Psoas muscle (tissue), 8 donors: ENCODE results near the gene ABHD2. TPM values are rescaled to one million over a fixed set of nuclear protein-coding genes. Genes with fewer than 3 reads are reported as not detected.

Source experiments
- ATAC-seq, 4 donors: fragments of 200-7000 bp; cut with Tn5 transposase; one replicate each; pipeline ENCODE4 v1.9.1; 2020; ENCODE audit warnings: moderate library complexity in 3 of 4, mild to moderate bottlenecking in 2 of 4
- DNase-seq, 2 donors: peaks; one replicate each; pipeline ENCODE4 v3.0.0-alpha.2; 2020
- H3K27ac ChIP-seq: fragments of 200-600 bp; one replicate; pipeline ENCODE4 v1.8.0; 2022
- H3K27me3 ChIP-seq, 3 donors: fragments of 200-600 bp in 1 of 3; one replicate each; pipeline versions ENCODE4 v1.6.1 to v1.8.0; 2013 to 2022; ENCODE audit warnings: low read length in 2 of 3, mild to moderate bottlenecking in 2 of 3, moderate library complexity in 1 of 3; ENCODE audit not compliant: insufficient read depth in 3 of 3
- H3K36me3 ChIP-seq, 2 donors: fragments of 200-600 bp in 1 of 2; one replicate each; pipeline versions ENCODE4 v1.6.1 to v1.8.0; 2013 to 2022; ENCODE audit warnings: low read depth in 1 of 2, mild to moderate bottlenecking in 1 of 2, moderate library complexity in 1 of 2; ENCODE audit not compliant: insufficient read depth in 1 of 2
- H3K4me1 ChIP-seq: fragments of 200-600 bp; one replicate; pipeline ENCODE4 v1.8.0; 2022
- H3K4me3 ChIP-seq: fragments of 200-600 bp; one replicate; pipeline ENCODE4 v1.8.0; 2022; ENCODE audit warnings: mild to moderate bottlenecking
- H3K9me3 ChIP-seq: fragments of 200-600 bp; one replicate; pipeline ENCODE4 v1.8.0; 2022
- CTCF ChIP-seq: fragments of 200-600 bp; IDR thresholded peaks from one replicate; pipeline ENCODE4 v1.8.0; 2022; ENCODE audit warnings: antibody characterized with exemption
- WGBS, 3 donors: extraction: QIAGEN DNeasy Blood & Tissue Kit; methylation state at CpG; one replicate each; pipeline versions ENCODE4 v1.1.6 to v1.1.7; 2013; 5-methylcytosine and 5-hydroxymethylcytosine counted together
- intact Hi-C, 2 donors: fragments of 100-400 bp; cut with DNase I; formaldehyde crosslinking; loops; one replicate each; pipeline versions ENCODE4 v1.11.0 to v1.14.2; 2022
- polyA plus RNA-seq, 3 donors: library from polyadenylated mRNA; stranded (reverse); fragments of 200-250 nt; gene quantifications; one replicate each; pipeline ENCODE4 v1.2.3, GENCODE V29; 2013
- total RNA-seq, 4 donors: library from RNA; stranded (reverse); fragmentation: NEBNext Ultra II Directional in 2 of 4; extraction: Animal tissue kit (Norgen Biotek cat#: 25700) in 2 of 4; gene quantifications; one replicate each; pipeline versions ENCODE4 v1.2.1 to v1.2.4, GENCODE V29; 2021 to 2023
- donor health status: healthy with polysubstance abuse.
- donor health status: DM: no; HTN: no; CAD: no; lungs with moderate emphysema.
- donor health status: Bipolar disorder and iron deficiency.
- donor health status: healthy.
- donor health status: DM: yes; HTN: yes; CAD: no.
- donor health status: DM: no; HTN: no; CAD: no.
- donor health status: DM: no; HTN: no; CAD: no.
- donor health status: DM: yes; HTN: yes; CAD: no.

The ABHD2 gene
- total and polyA plus RNA-seq, 7 donors: 10.8 to 215 (median 66.1) TPM

DNA sequence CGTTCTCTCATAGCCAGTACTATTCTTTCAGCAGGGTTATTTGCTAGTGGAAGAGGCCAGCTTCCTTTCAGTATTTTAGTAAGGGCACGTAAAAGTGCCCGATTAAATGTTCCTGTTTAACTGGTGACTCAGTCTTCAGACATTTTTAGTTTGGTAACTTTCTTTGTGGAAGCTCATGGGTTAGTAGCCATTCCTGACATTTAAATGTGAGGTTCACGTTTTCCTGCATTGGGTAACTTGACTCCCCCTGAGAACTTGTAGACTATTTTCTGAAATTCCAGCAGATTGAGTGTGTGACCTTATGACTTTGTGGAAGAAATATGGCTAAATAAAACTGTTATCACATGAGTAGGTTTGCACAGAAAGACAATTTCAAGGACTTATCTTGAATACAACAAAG is 16.9 kb downstream of the ABHD2 start:
- no peak overlapping the region for H3K4me3 ChIP-seq
- no peak for DNase-seq
- H3K4me1 ChIP-seq: peaks cover 87% of the 10 kb centered on the region
- no peaks in the 10 kb centered on the region for H3K9me3 ChIP-seq
- H3K27ac ChIP-seq: peak overlapping the region; percentile 87
- H3K36me3 ChIP-seq: peaks cover 0 to 24% of the 10 kb centered on the region in 2 donors
- intact Hi-C loops: loop anchor here in 1 of 2 donors (5.0 kb wide), 1 partner anchor 47 kb away; no protein-coding TSS in a partner anchor
- no peak for TF ChIP-seq CTCF
- ATAC-seq: peak in 2 of 4 donors; percentile 24 to 40
- no peaks in the 10 kb centered on the region for H3K27me3 ChIP-seq
- WGBS, 3 donors: 23 to 50% (median 25%) methylated on average over 4 of the region's 4 CpGs

DNA sequence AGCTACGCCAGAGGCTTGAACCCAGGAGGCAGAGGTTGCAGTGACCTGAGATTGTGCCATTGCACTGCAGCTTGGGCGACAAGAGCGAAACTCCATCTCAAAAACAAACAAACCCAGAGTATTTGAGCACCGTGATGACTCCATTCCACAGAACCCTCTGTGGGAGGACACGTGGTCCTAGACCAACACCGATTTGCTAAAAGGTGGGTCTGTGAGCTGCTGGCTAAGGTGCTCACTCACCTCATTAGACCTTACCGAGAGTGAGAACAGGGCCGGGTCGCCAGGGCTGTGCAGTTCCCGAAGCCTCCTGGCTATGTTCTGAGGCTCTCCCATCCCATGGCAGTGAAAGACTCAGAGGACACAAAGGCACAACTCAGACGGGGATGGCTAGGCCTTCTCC is 17.9 kb downstream of the ABHD2 start:
- H3K36me3 ChIP-seq: peaks cover 0 to 20% of the 10 kb centered on the region in 2 donors

DNA sequence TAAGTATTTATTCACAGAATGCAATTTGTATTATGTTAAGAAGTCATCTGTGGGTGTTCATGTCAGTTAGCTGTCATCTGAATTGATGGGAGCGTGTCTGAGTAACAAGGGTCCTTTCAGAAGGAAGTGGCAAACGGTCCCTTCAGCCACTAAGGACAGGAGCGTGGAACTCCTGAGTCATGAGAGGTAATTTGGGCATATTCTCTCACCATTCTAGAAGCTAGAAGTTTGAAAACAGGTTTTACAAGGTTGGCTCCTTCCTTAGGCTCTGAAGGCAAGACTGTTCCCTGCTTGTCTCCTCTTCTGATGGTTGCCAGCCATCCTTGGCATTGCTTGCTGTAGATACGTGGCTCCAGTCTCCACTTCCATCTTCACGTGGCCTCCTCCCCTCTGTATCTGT is 19.7 kb downstream of the ABHD2 start:
- peak overlapping the region; percentile 76 for H3K27ac ChIP-seq
- ATAC-seq: peak; percentile 5 to 49 (median 20)
- no peak for TF ChIP-seq CTCF
- intact Hi-C loops: loop anchor here in 1 of 2 donors (5.0 kb wide), 1 partner anchor 44 kb away; no protein-coding TSS in a partner anchor
- peaks cover 0 to 20% of the 10 kb centered on the region in 2 donors for H3K36me3 ChIP-seq
- WGBS, 3 donors: 45 to 74% (median 58%) methylated on average over 5 of the region's 5 CpGs
- no peaks in the 10 kb centered on the region for H3K9me3 ChIP-seq
- H3K4me3 ChIP-seq: no peak overlapping the region
- no peaks in the 10 kb centered on the region for H3K27me3 ChIP-seq
- DNase-seq: no peak
- H3K4me1 ChIP-seq: peaks cover 78% of the 10 kb centered on the region

More for the DNA sequence above, 17.9 kb downstream of the ABHD2 start:
- Histone ChIP-seq H3K27me3 (no peaks in the 10 kb centered on the region), H3K4me3 (no peak overlapping the region), H3K4me1 (peaks cover 78% of the 10 kb centered on the region), H3K27ac (no peak overlapping the region), H3K9me3 (no peaks in the 10 kb centered on the region)
- TF ChIP-seq CTCF: no peak
- intact Hi-C loops: loop anchor here in 1 of 2 donors (5.0 kb wide), 1 partner anchor 46 kb away; no protein-coding TSS in a partner anchor
- ATAC-seq: no peak
- 77 to 94% (median 89%) methylated on average over 11 of the region's 11 CpGs for WGBS, 3 donors
- no peak for DNase-seq

DNA sequence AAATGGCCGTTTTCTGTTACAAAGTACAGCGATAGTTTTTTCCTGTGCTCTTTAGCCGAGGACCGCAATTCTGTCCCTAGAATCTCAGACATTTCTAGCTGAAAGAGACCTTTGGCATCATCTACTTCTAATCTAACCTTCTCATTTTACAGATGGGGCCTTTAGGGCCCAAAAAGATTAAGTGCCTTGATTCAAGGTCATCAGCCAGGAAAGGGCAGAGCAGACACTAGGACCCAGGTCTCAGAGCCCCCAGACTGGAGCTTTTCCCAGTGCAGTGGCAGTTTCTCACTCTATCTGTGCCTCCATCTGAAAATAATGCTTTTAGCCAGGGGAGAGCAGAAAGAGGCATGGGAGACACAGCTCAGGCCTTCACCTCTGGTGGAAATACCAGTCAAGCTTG is 20.6 kb downstream of the ABHD2 start:
- 51 to 89% (median 83%) methylated on average over 4 of the region's 4 CpGs for WGBS, 3 donors
- DNase-seq (no peak), ATAC-seq (no peak)
- Histone ChIP-seq H3K4me1 (peaks cover 78% of the 10 kb centered on the region), H3K27me3 (no peaks in the 10 kb centered on the region), H3K9me3 (no peaks in the 10 kb centered on the region), H3K36me3 (peaks cover 0 to 22% of the 10 kb centered on the region in 2 donors), H3K4me3 (no peak overlapping the region), H3K27ac (peak overlapping the region; percentile 76)
- intact Hi-C loops: loop anchor here in 1 of 2 donors (5.0 kb wide), 1 partner anchor 43 kb away; no protein-coding TSS in a partner anchor
- no peak for TF ChIP-seq CTCF

DNA sequence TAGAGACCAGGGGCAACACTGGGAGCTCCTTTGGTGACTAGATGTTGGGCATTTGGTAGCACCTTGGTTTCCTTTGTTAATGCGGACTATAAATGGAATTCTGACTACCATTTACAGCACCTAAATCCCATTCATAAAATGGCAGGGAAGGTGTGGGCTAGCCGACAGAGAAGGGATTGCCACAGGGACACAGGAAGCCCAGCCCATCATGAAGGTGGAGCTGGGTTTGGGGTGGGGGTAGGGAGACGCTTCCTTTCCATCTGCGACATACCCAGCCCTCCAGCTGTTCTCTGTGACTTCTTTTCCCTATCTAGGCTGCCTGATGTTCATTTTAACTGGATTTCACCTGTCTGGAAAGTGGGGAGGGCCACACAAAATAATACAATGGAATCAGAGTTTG is 21.0 kb downstream of the ABHD2 start:
- no peak for TF ChIP-seq CTCF
- 61 to 85% (median 65%) methylated on average over 4 of the region's 4 CpGs for WGBS, 3 donors
- Histone ChIP-seq H3K36me3 (peaks cover 0 to 22% of the 10 kb centered on the region in 2 donors), H3K4me1 (peaks cover 78% of the 10 kb centered on the region), H3K27me3 (no peaks in the 10 kb centered on the region), H3K4me3 (no peak overlapping the region), H3K9me3 (no peaks in the 10 kb centered on the region), H3K27ac (peak overlapping the region; percentile 76)
- ATAC-seq (no peak), DNase-seq (no peak)
- intact Hi-C loops: loop anchor here in 1 of 2 donors (5.0 kb wide), 1 partner anchor 43 kb away; no protein-coding TSS in a partner anchor
